H1 (cell line): ENCODE measurements around the gene MRPL55. TPM values are rescaled to one million over a fixed set of nuclear protein-coding genes. Genes with fewer than 3 reads are reported as not detected.

ENCODE experiments used
- CTCF ChIA-PET: fragments of 300-600 bp; sonication (Branson Sonifier 250); formaldehyde crosslinking; loops from one replicate; lab custom pipeline; 2021; ENCODE audit not compliant: partially characterized antibody; lab: Charles Lee
- POLR2A ChIA-PET: fragments of 300-600 bp; sonication (Branson Sonifier 250); formaldehyde crosslinking; loops from one replicate; lab custom pipeline; 2021; ENCODE audit warnings: inconsistent platforms; ENCODE audit not compliant: partially characterized antibody; lab: Charles Lee
- DNase-seq, 2 experiments: peaks; one replicate each; pipeline versions ENCODE4 v3.0.0 to v3.0.0-alpha.2; 2010 to 2022; ENCODE audit warnings: low spot score in 2 of 2, low read depth in 1 of 2, mixed read lengths in 1 of 2
- FAIRE-seq: peaks from 2 replicates; lab custom pipeline; 2011; peaks lifted over from hg19 to GRCh38; lab: Jason Lieb, UNC
- H2AFZ ChIP-seq: 2 replicates; pipeline ENCODE4 v1.8.1; 2012; ENCODE audit warnings: low read length, inconsistent platforms
- H2AK5ac ChIP-seq: 2 replicates; pipeline ENCODE4 v1.6.1; 2013; ENCODE audit warnings: low read depth, low read length
- H2BK120ac ChIP-seq: replicated peaks from 2 replicates; pipeline ENCODE3; 2013; ENCODE audit warnings: low read depth, low read length, inconsistent platforms
- H2BK12ac ChIP-seq: 2 replicates; pipeline ENCODE4 v1.6.1; 2013; ENCODE audit warnings: low read depth, low read length
- H2BK15ac ChIP-seq: 2 replicates; pipeline ENCODE4 v1.6.1; 2013; ENCODE audit warnings: low read length
- H2BK20ac ChIP-seq: 2 replicates; pipeline ENCODE4 v1.6.1; 2013; ENCODE audit warnings: low read length
- H2BK5ac ChIP-seq: 2 replicates; pipeline ENCODE4 v1.6.1; 2013; ENCODE audit warnings: low read depth, low read length
- H3K14ac ChIP-seq: 2 replicates; pipeline ENCODE4 v1.6.1; 2013; ENCODE audit warnings: inconsistent platforms; ENCODE audit not compliant: insufficient read length
- H3K18ac ChIP-seq: 2 replicates; pipeline ENCODE4 v1.6.1; 2013; ENCODE audit warnings: low read length; ENCODE audit errors: extremely low read depth
- H3K23ac ChIP-seq: 2 replicates; pipeline ENCODE4 v1.6.1; 2013; ENCODE audit warnings: inconsistent platforms; ENCODE audit not compliant: insufficient read length
- H3K23me2 ChIP-seq: 2 replicates; pipeline ENCODE4 v1.6.1; 2013; ENCODE audit warnings: low read depth, low read length
- H3K27ac ChIP-seq: 2 replicates; pipeline ENCODE4 v1.6.1; 2011; ENCODE audit warnings: low read depth, low read length, inconsistent platforms
- H3K27me3 ChIP-seq, 4 experiments: replicated peaks in 1 of 4; 1 replicate in 1 of 4; 2 replicates in 3 of 4; pipeline versions ENCODE4 v1.6.1 to v1.8.1; 2011 to 2013; ENCODE audit warnings: low read length in 3 of 4, mild to moderate bottlenecking in 3 of 4, inconsistent platforms in 2 of 4, mixed read lengths in 2 of 4, moderate library complexity in 1 of 4; ENCODE audit not compliant: control insufficient read depth in 3 of 4, insufficient read depth in 3 of 4; ENCODE audit errors: extremely low read depth in 1 of 4
- H3K36me3 ChIP-seq, 4 experiments: 2 replicates each; pipeline versions ENCODE4 v1.6.1 to v1.8.1; 2011 to 2013; ENCODE audit warnings: mild to moderate bottlenecking in 4 of 4, low read length in 3 of 4, moderate library complexity in 2 of 4, control low read depth in 1 of 4, inconsistent platforms in 1 of 4; ENCODE audit not compliant: insufficient read depth in 4 of 4, control insufficient read depth in 2 of 4
- H3K4ac ChIP-seq: replicated peaks from 2 replicates; pipeline ENCODE3; 2013; ENCODE audit warnings: low read length, low read depth, mixed read lengths, inconsistent platforms; ENCODE audit not compliant: insufficient read length
- H3K4me1 ChIP-seq, 4 experiments: replicated peaks in 1 of 4; 1 replicate in 1 of 4; 2 replicates in 3 of 4; pipeline versions ENCODE4 v1.6.1 to v1.8.1; 2011 to 2013; ENCODE audit warnings: low read length in 3 of 4, inconsistent platforms in 2 of 4, mixed read lengths in 1 of 4; ENCODE audit not compliant: insufficient read depth in 4 of 4, control insufficient read depth in 3 of 4
- H3K4me2 ChIP-seq, 2 experiments: 2 replicates each; pipeline versions ENCODE4 v1.6.1 to v1.8.1; 2011 to 2013; ENCODE audit warnings: low read depth in 2 of 2, low read length in 2 of 2, control low read depth in 1 of 2, inconsistent platforms in 1 of 2, mild to moderate bottlenecking in 1 of 2; ENCODE audit not compliant: insufficient read depth in 1 of 2
- H3K4me3 ChIP-seq, 4 experiments: fragments of 200-600, 300-600 bp in 1 of 4; sonication (generic), shearing (Covaris generic), sonication (Bioruptor Twin) in 1 of 4; 2 replicates each; pipeline versions ENCODE4 v1.5.1 to v1.8.1; 2011 to 2016; ENCODE audit warnings: low read length in 4 of 4, low read depth in 3 of 4, control low read depth in 2 of 4, inconsistent platforms in 2 of 4, mild to moderate bottlenecking in 2 of 4, mixed read lengths in 1 of 4, moderate library complexity in 1 of 4; ENCODE audit not compliant: insufficient read depth in 2 of 4; ENCODE audit errors: extremely low read depth in 1 of 4
- H3K56ac ChIP-seq: replicated peaks from 2 replicates; pipeline ENCODE3; 2013; ENCODE audit warnings: low read depth, mild to moderate bottlenecking, mixed read lengths, low read length, inconsistent platforms; ENCODE audit not compliant: insufficient read length
- H3K79me1 ChIP-seq: 2 replicates; pipeline ENCODE4 v1.6.1; 2013; ENCODE audit warnings: low read depth, low read length, control low read depth
- H3K79me2 ChIP-seq, 2 experiments: 2 replicates each; pipeline versions ENCODE4 v1.6.1 to v1.8.1; 2012 to 2013; ENCODE audit warnings: low read length in 2 of 2, mild to moderate bottlenecking in 2 of 2, inconsistent platforms in 1 of 2; ENCODE audit not compliant: insufficient read depth in 2 of 2, control insufficient read depth in 1 of 2
- H3K9ac ChIP-seq, 4 experiments: replicated peaks in 1 of 4; 1 replicate in 1 of 4; 2 replicates in 3 of 4; pipeline versions ENCODE4 v1.6.1 to v1.8.1; 2011 to 2013; ENCODE audit warnings: low read depth in 3 of 4, low read length in 3 of 4, control low read depth in 2 of 4, mild to moderate bottlenecking in 2 of 4, moderate library complexity in 2 of 4, inconsistent platforms in 1 of 4; ENCODE audit errors: extremely low read depth in 1 of 4
- H3K9me3 ChIP-seq, 2 experiments: 2 replicates each; pipeline versions ENCODE4 v1.6.1 to v1.8.1; 2012 to 2013; ENCODE audit warnings: mild to moderate bottlenecking in 2 of 2, moderate library complexity in 2 of 2, control low read depth in 1 of 2, inconsistent platforms in 1 of 2, low read depth in 1 of 2, low read length in 1 of 2, mixed read lengths in 1 of 2; ENCODE audit not compliant: insufficient read depth in 2 of 2
- H4K20me1 ChIP-seq, 2 experiments: replicated peaks in 1 of 2; 2 replicates each; pipeline versions ENCODE3 to v1.8.1; 2011 to 2013; ENCODE audit warnings: inconsistent platforms in 2 of 2, low read length in 2 of 2, mild to moderate bottlenecking in 1 of 2; ENCODE audit not compliant: insufficient read depth in 2 of 2, control insufficient read depth in 1 of 2
- H4K5ac ChIP-seq: 2 replicates; pipeline ENCODE4 v1.6.1; 2013; ENCODE audit warnings: low read length, low read depth, mixed read lengths, inconsistent platforms; ENCODE audit not compliant: insufficient read length
- H4K8ac ChIP-seq: 2 replicates; pipeline ENCODE4 v1.8.0; 2013; ENCODE audit warnings: mild to moderate bottlenecking, moderate library complexity, low read length, inconsistent platforms; ENCODE audit not compliant: insufficient read depth; ENCODE audit errors: extremely low read depth
- H4K91ac ChIP-seq: replicated peaks from 2 replicates; pipeline ENCODE3; 2013; ENCODE audit warnings: low read length, mixed read lengths, inconsistent platforms; ENCODE audit not compliant: insufficient read length
- RXRA ChIP-seq: IDR thresholded peaks from 2 replicates; pipeline ENCODE4 v1.6.1; 2011; ENCODE audit warnings: low read depth, mild to moderate bottlenecking, low read length, moderate library complexity; ENCODE audit not compliant: insufficient read depth
- WGBS, 2 experiments: shearing (Covaris generic) in 1 of 2; methylation state at CpG; one replicate each; pipeline versions ENCODE4 v1.1.6 to v1.1.7; 2013 to 2015; ENCODE audit warnings: low lambda C conversion rate in 2 of 2, mixed read lengths in 2 of 2, inconsistent platforms in 1 of 2, low coverage in 1 of 2, missing lambda C conversion rate in 1 of 2; ENCODE audit not compliant: insufficient replicate concordance in 2 of 2, insufficient coverage in 1 of 2, insufficient read length in 1 of 2; ENCODE audit errors: extremely low coverage in 1 of 2, missing lambda C conversion rate in 1 of 2; 5-methylcytosine and 5-hydroxymethylcytosine counted together
- polyA plus RNA-seq, 7 experiments: library from polyadenylated mRNA; depleted of rRNA in 3 of 7; stranded (reverse) in 5 of 7; unstranded in 2 of 7; fragments of >200 nt in 5 of 7; fragments of 200-250 nt in 2 of 7; gene quantifications; 1 replicate in 5 of 7; 2 replicates in 1 of 7; 4 replicates in 1 of 7; pipeline versions ENCODE4 v1.2.1 to v1.2.3, GENCODE V29; 2011 to 2013; ENCODE audit warnings: missing spikeins in 2 of 7, mixed read lengths in 2 of 7
- total RNA-seq: library from RNA; stranded (reverse); fragmentation: NEBNext Ultra II Directional; extraction: Animal tissue kit (Norgen Biotek cat#: 25700); gene quantifications from 2 replicates; pipeline ENCODE4 v1.2.1, GENCODE V29; 2021

MRPL55 gene
- total and polyA plus RNA-seq, 2 of the 8 experiments (the other 6 are each of a cell fraction or from before 2014, with no cell fraction given), result 59.0 to 244 TPM

GRCh38 chr1:228152918-228153258 is 43.8 kb upstream of the MRPL55 start:
- Histone ChIP-seq H2AK5ac (no peak overlapping the region), H3K4me1 (peaks cover 0 to 10% (median 4%) of the 10 kb centered on the region in 4 experiments; a peak in 1 of 7 replicates), H2AFZ (no peak overlapping the region), H3K9ac (no peak overlapping the region), H4K5ac (no peak overlapping the region), H3K79me1 (peaks cover 2% of the 10 kb centered on the region), H3K36me3 (no peaks in the 10 kb centered on the region), H3K23me2 (no peaks in the 10 kb centered on the region; the same call in 1 of the 2 replicates), H3K14ac (no peak overlapping the region), H3K4me3 (no peak overlapping the region), H3K4me2 (no peak overlapping the region), H3K18ac (no peak overlapping the region), H2BK15ac (no peak overlapping the region), H2BK5ac (no peak overlapping the region), H4K8ac (no peak overlapping the region), H3K9me3 (no peaks in the 10 kb centered on the region), H3K79me2 (no peaks in the 10 kb centered on the region), H4K91ac (no peak overlapping the region), H2BK12ac (no peak overlapping the region), H3K27ac (no peak overlapping the region), H2BK120ac (no peak overlapping the region), H3K4ac (no peak overlapping the region), H2BK20ac (no peak overlapping the region), H3K56ac (no peak overlapping the region), H4K20me1 (peaks cover 1 to 4% of the 10 kb centered on the region in 2 experiments), H3K23ac (no peak overlapping the region), H3K27me3 (0 out of 7 replicates have a peak, but pooled peaks cover 0 to 5% (median 0%) of the 10 kb centered on the region in 4 experiments)
- DNase-seq (no peak), FAIRE-seq (no peak)
- no peak for TF ChIP-seq RXRA
- 94% methylated on average over 3 of the region's 3 CpGs; no CpG with 5 or more reads in 1 of the 2 experiments for WGBS, 2 experiments
- ChIA-PET CTCF (interaction anchor here (0.7 to 2.3 kb wide), 5 partner anchors 8 to 177 kb away, joined by 3 to 7 read pairs (median 4); partner anchors contain the start of gene IBA57), POLR2A (interaction anchor here (1.0 to 5.5 kb wide), 2 partner anchors 11 to 16 kb away, joined by 3 to 44 read pairs; partner anchors contain the start of gene IBA57)
